Esophagus muscularis mucosa (tissue), 4 donors: ENCODE results near the gene UCN2.

ENCODE experiments used
- EP300 ChIP-seq: sonication (generic); formaldehyde crosslinking; IDR thresholded peaks from one replicate; pipeline ENCODE4 v1.6.1; 2017; ENCODE audit warnings: antibody characterized with exemption
- POLR2A ChIP-seq: fragments of 450-650 bp; IDR thresholded peaks from one replicate; pipeline ENCODE4 v1.6.1; 2017; ENCODE audit warnings: antibody characterized with exemption, moderate library complexity, mild to moderate bottlenecking, low read depth
- POLR2AphosphoS5 ChIP-seq, 2 donors: sonication (generic); formaldehyde crosslinking; IDR thresholded peaks; one replicate each; pipeline ENCODE4 v1.6.1; 2017; ENCODE audit warnings: antibody characterized with exemption in 2 of 2
- TF ChIP-seq, protein P1 (sequence below), 3 experiments: fragments of 200-600 bp in 2 of 3; fragments of 450-650 bp in 1 of 3; sonication (generic) in 2 of 3; IDR thresholded peaks; one replicate each; pipeline ENCODE4 v1.5.1; 2017 to 2019; ENCODE audit warnings: antibody characterized with exemption in 3 of 3, mild to moderate bottlenecking in 2 of 3, moderate library complexity in 1 of 3

DNA sequence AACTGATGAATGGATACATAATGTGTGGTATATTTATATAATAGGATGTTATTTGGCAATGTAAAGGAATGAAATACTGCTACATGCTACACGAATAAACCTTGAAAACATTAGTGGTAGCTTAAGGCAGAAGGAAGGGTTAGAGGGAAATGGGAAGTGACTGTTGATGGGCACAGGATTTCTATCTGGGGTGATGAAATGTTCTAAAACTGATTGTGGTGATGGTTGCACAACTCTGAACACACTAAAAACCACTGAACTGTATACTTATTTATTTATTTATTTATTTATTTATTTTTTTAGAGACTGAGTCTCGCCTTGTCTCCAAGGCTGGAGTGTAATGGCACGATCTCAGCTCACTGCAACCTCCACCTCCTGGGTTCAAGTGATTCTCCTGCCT, 34.8 kb downstream of the UCN2 start:
- TF ChIP-seq POLR2AphosphoS5 (IDR thresholded peaks at IDR 0.05) (no peak), POLR2A (no peak), EP300 (no peak)
- TF ChIP-seq, protein P1, sequence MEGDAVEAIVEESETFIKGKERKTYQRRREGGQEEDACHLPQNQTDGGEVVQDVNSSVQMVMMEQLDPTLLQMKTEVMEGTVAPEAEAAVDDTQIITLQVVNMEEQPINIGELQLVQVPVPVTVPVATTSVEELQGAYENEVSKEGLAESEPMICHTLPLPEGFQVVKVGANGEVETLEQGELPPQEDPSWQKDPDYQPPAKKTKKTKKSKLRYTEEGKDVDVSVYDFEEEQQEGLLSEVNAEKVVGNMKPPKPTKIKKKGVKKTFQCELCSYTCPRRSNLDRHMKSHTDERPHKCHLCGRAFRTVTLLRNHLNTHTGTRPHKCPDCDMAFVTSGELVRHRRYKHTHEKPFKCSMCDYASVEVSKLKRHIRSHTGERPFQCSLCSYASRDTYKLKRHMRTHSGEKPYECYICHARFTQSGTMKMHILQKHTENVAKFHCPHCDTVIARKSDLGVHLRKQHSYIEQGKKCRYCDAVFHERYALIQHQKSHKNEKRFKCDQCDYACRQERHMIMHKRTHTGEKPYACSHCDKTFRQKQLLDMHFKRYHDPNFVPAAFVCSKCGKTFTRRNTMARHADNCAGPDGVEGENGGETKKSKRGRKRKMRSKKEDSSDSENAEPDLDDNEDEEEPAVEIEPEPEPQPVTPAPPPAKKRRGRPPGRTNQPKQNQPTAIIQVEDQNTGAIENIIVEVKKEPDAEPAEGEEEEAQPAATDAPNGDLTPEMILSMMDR (IDR thresholded peaks at IDR 0.05): no peak
